Right lobe of liver (tissue), 6 donors: ENCODE data around the gene TRIM22. TPM values are rescaled to one million over a fixed set of nuclear protein-coding genes. Genes with fewer than 3 reads are reported as not detected.
"Not testable (repeated sequence)": the region's sequence is repeated elsewhere in the genome, so short reads cannot be mapped to it uniquely, and the experiment has no call there.

Source experiments
- ATAC-seq, 4 donors: fragments of 200-7000 bp; cut with Tn5 transposase; one replicate each; pipeline ENCODE4 v1.9.1; 2020; ENCODE audit warnings: mild to moderate bottlenecking in 4 of 4, moderate library complexity in 4 of 4
- DNase-seq, 3 donors: peaks; one replicate each; pipeline ENCODE4 v3.0.0-alpha.2; 2020
- H3K27ac ChIP-seq, 3 donors: fragments of 200-600 bp; one replicate each; pipeline ENCODE4 v1.8.0; 2022
- H3K27me3 ChIP-seq, 2 donors: fragments of 200-600 bp; one replicate each; pipeline ENCODE4 v1.8.0; 2022
- H3K36me3 ChIP-seq, 4 donors: fragments of 200-600 bp; sonication (generic) in 1 of 4; one replicate each; pipeline versions ENCODE4 v1.5.1 to v1.8.0; 2017 to 2022; ENCODE audit warnings: control low read depth in 1 of 4
- H3K4me1 ChIP-seq, 4 donors: fragments of 200-600 bp; sonication (generic) in 1 of 4; one replicate each; pipeline versions ENCODE4 v1.5.1 to v1.8.0; 2017 to 2022; ENCODE audit warnings: control low read depth in 1 of 4
- H3K4me3 ChIP-seq, 3 donors: fragments of 200-600 bp; one replicate each; pipeline ENCODE4 v1.8.0; 2022
- H3K9me3 ChIP-seq, 4 donors: fragments of 200-600 bp; sonication (generic) in 1 of 4; one replicate each; pipeline versions ENCODE4 v1.5.1 to v1.8.0; 2017 to 2022; ENCODE audit warnings: control low read depth in 1 of 4
- CTCF ChIP-seq, 4 donors: fragments of 200-600 bp in 3 of 4; fragments of 450-650 bp in 1 of 4; IDR thresholded peaks; one replicate each; pipeline versions ENCODE4 v1.5.1 to v1.8.0; 2016 to 2022; ENCODE audit warnings: antibody characterized with exemption in 4 of 4, mild to moderate bottlenecking in 2 of 4
- POLR2A ChIP-seq: fragments of 450-650 bp; IDR thresholded peaks from one replicate; pipeline ENCODE4 v1.6.1; 2017; ENCODE audit warnings: antibody characterized with exemption, mild to moderate bottlenecking
- WGBS: methylation state at CpG from one replicate; pipeline ENCODE4 v1.1.6; 2018; ENCODE audit warnings: low coverage, low lambda C conversion rate; ENCODE audit not compliant: insufficient coverage; ENCODE audit errors: missing lambda C conversion rate; 5-methylcytosine and 5-hydroxymethylcytosine counted together
- intact Hi-C, 2 donors: fragments of 100-400 bp; cut with DNase I; formaldehyde crosslinking; loops; one replicate each; pipeline versions ENCODE4 v1.11.2 to v1.14.1; 2022
- total RNA-seq, 6 experiments: library from RNA; depleted of rRNA in 2 of 6; stranded (reverse); fragments of >200 nt in 2 of 6; fragmentation: NEBNext Ultra II Directional in 3 of 6; extraction: Animal tissue kit (Norgen Biotek cat#: 25700) in 3 of 6; gene quantifications; one replicate each; pipeline versions ENCODE4 v1.1.0 to v1.2.4, GENCODE V29; 2016 to 2023
- donor health status: DM: no; HTN: yes; CAD: no.
- donor health status: DM: no; HTN: no; CAD: no.
- donor health status: DM: no; HTN: no; CAD: no.
- donor health status: DM: no; HTN: yes; CAD: no.
- donor health status: DM: no; HTN: yes; CAD: no.

Gene TRIM22
- total RNA-seq, 6 experiments from 2014 or later, result 10.0 to 29.1 (median 13.8) TPM

GRCh38 chr11:5655474-5655873 lies 34.1 kb upstream of the TRIM22 start:
- no peak overlapping the region for H3K4me3 ChIP-seq
- H3K27me3 ChIP-seq, result no peaks in the 10 kb centered on the region
- no peak overlapping the region for H3K27ac ChIP-seq
- TF ChIP-seq POLR2A (no peak), CTCF (IDR thresholded peaks at IDR 0.05) (no peak)
- H3K36me3 ChIP-seq, result no peaks in the 10 kb centered on the region
- intact Hi-C loops, result no loop called here
- no peaks in the 10 kb centered on the region for H3K9me3 ChIP-seq
- H3K4me1 ChIP-seq, result no peaks in the 10 kb centered on the region
- no peak for ATAC-seq
- 92% methylated on average over 4 of the region's 4 CpGs for WGBS
- DNase-seq, result no peak

- H3K4me1 ChIP-seq, H3K36me3 ChIP-seq, H3K9me3 ChIP-seq, intact Hi-C loops, H3K27me3 ChIP-seq, H3K4me3 ChIP-seq, DNase-seq, ATAC-seq, H3K27ac ChIP-seq: not testable (repeated sequence)
- 100% methylated on average over 2 of the region's 2 CpGs for WGBS
Observed at GRCh38 chr11:5656956-5657355, 32.6 kb upstream of the TRIM22 start.

- Histone ChIP-seq H3K27me3 (no peaks in the 10 kb centered on the region), H3K4me3 (no peak overlapping the region), H3K9me3 (no peaks in the 10 kb centered on the region), H3K4me1 (no peaks in the 10 kb centered on the region), H3K27ac (no peak overlapping the region), H3K36me3 (no peaks in the 10 kb centered on the region)
- no peak for DNase-seq
- TF ChIP-seq POLR2A (no peak), CTCF (IDR thresholded peaks at IDR 0.05) (no peak)
- no peak for ATAC-seq
- 93% methylated on average over 5 of the region's 5 CpGs for WGBS
- intact Hi-C loops, result no loop called here
Observed at GRCh38 chr11:5658318-5658717, 31.3 kb upstream of the TRIM22 start.

GRCh38 chr11:5663511-5663910 lies 26.1 kb upstream of the TRIM22 start:
- peaks cover 0 to 39% (median 12%) of the 10 kb centered on the region in 4 donors for H3K36me3 ChIP-seq
- no peak overlapping the region for H3K4me3 ChIP-seq
- TF ChIP-seq POLR2A, result no peak
- TF ChIP-seq CTCF (IDR thresholded peaks at IDR 0.05), result no peak
- ATAC-seq (no peak), DNase-seq (no peak)
- 73% methylated on average over 2 of the region's 2 CpGs for WGBS
- H3K9me3 ChIP-seq, result no peaks in the 10 kb centered on the region
- H3K27ac ChIP-seq, result no peak overlapping the region
- H3K4me1 ChIP-seq, result no peaks in the 10 kb centered on the region
- no peaks in the 10 kb centered on the region for H3K27me3 ChIP-seq
- intact Hi-C loops, result no loop called here

- no peak for ATAC-seq
Observed at GRCh38 chr11:5665051-5665570, 24.5 kb upstream of the TRIM22 start.

More at GRCh38 chr11:5665051-5665570, 24.5 kb upstream of the TRIM22 start:
- intact Hi-C loops, result no loop called here
- Histone ChIP-seq H3K4me1 (no peaks in the 10 kb centered on the region), H3K9me3 (no peaks in the 10 kb centered on the region), H3K36me3 (peaks cover 0 to 54% (median 13%) of the 10 kb centered on the region in 4 donors), H3K27me3 (no peaks in the 10 kb centered on the region), H3K27ac (no peak overlapping the region), H3K4me3 (no peak overlapping the region)
- 97% methylated on average over 3 of the region's 4 CpGs for WGBS
- TF ChIP-seq CTCF (IDR thresholded peaks at IDR 0.05) (no peak), POLR2A (no peak)
- no peak for DNase-seq
